LNCAP (cell line): Measurements from ENCODE around the gene TUBB.

Source experiments
- CTCF ChIP-seq: fragments of 450-650 bp; IDR thresholded peaks from 2 replicates; pipeline ENCODE4 v1.5.1; 2017; ENCODE audit warnings: mild to moderate bottlenecking

The TUBB gene

GRCh38 chr6:30690403-30691207 is 29.5 kb upstream of the TUBB start, which contains the start of gene NRM:
Gene NRM (minus strand): TSS chr6:30690984. CDS start chr6:30690974, 10 bp downstream.
- TF ChIP-seq CTCF, result no peak

- TF ChIP-seq CTCF, result no peak
These were observed 28.8 kb upstream of the TUBB start for GRCh38 chr6:30691208-30691847.

GRCh38 chr6:30696432-30696831 is 23.7 kb upstream of the TUBB start:
- TF ChIP-seq CTCF, result no peak

GRCh38 chr6:30700340-30700739 is 19.8 kb upstream of the TUBB start:
- TF ChIP-seq CTCF, result no peak

- TF ChIP-seq CTCF, result no peak
These were observed 17.1 kb upstream of the TUBB start for GRCh38 chr6:30703011-30703410.

- no peak for TF ChIP-seq CTCF
These were observed 16.3 kb upstream of the TUBB start for GRCh38 chr6:30703821-30704220.

GRCh38 chr6:30705620-30706019 is 14.5 kb upstream of the TUBB start:
- no peak for TF ChIP-seq CTCF
